Transverse colon (tissue), 3 donors: ENCODE data around the gene ARHGEF11.

ENCODE experiments used
- CTCF ChIP-seq, 5 experiments: fragments of 200-600 bp in 3 of 5; fragments of 450-650 bp in 2 of 5; sonication (generic) in 3 of 5; IDR thresholded peaks; 1 replicate in 2 of 5; 2 replicates in 3 of 5; pipeline ENCODE4 v1.5.1; 2016 to 2017; ENCODE audit warnings: antibody characterized with exemption in 5 of 5, inconsistent platforms in 3 of 5, mild to moderate bottlenecking in 2 of 5, moderate library complexity in 1 of 5
- EP300 ChIP-seq: sonication (generic); formaldehyde crosslinking; IDR thresholded peaks from one replicate; pipeline ENCODE4 v1.6.1; 2017; ENCODE audit warnings: antibody characterized with exemption, low read depth
- POLR2A ChIP-seq: fragments of 450-650 bp; IDR thresholded peaks from one replicate; pipeline ENCODE4 v1.6.1; 2016; ENCODE audit warnings: antibody characterized with exemption, mild to moderate bottlenecking, moderate library complexity

- TF ChIP-seq CTCF (IDR thresholded peaks at IDR 0.05) (no peak), POLR2A (no peak), EP300 (no peak)
These were observed 149.0 kb downstream of the ARHGEF11 start for GRCh38 chr1:156896490-156897033.
